ENCODE data around the gene USP37. TPM values are rescaled to one million over a fixed set of nuclear protein-coding genes. Genes with fewer than 3 reads are reported as not detected.
A peak's percentile ranks its signal among the peaks of the same experiment; 100 is the strongest.

USP37 gene
- total and polyA plus RNA-seq, 8 donors: 13.0 to 21.9 (median 19.3) TPM

DNA sequence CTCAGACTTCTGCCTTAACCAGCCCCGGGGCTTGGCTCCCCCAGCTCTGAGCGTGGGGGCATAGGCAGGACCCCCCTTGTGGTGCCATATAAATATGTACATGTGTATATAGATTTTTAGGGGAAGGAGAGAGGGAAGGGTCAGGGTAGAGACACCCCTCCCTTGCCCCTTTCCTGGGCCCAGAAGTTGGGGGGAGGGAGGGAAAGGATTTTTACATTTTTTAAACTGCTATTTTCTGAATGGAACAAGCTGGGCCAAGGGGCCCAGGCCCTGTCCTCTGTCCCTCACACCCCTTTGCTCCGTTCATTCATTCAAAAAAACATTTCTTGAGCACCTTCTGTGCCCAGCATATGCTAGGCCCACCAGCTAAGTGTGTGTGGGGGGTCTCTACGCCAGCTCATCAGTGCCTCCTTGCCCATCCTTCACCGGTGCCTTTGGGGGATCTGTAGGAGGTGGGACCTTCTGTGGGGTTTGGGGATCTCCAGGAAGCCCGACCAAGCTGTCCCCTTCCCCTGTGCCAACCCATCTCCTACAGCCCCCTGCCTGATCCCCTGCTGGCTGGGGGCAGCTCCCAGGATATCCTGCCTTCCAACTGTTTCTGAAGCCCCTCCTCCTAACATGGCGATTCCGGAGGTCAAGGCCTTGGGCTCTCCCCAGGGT is 162.9 kb downstream of the USP37 start:
- ATAC-seq: no peak
- Histone ChIP-seq H3K27me3 (no peaks in the 10 kb centered on the region), H3K36me3 (peaks cover 0 to 43% of the 10 kb centered on the region in 2 donors), H3K9me3 (no peaks in the 10 kb centered on the region), H3K4me3 (peak overlapping the region in 1 of 2 donors; percentile 41), H3K27ac (peak overlapping the region; percentile 82 to 93), H3K4me1 (peaks cover 32 to 72% of the 10 kb centered on the region in 2 donors)
- TF ChIP-seq CTCF (IDR thresholded peaks at IDR 0.05): no peak
- DNase-seq: no peak
- intact Hi-C loops (cut with DNase I): loop anchor here in 1 of 2 donors (5.0 kb wide), 1 partner anchor 62 kb away; no protein-coding TSS in a partner anchor

DNA sequence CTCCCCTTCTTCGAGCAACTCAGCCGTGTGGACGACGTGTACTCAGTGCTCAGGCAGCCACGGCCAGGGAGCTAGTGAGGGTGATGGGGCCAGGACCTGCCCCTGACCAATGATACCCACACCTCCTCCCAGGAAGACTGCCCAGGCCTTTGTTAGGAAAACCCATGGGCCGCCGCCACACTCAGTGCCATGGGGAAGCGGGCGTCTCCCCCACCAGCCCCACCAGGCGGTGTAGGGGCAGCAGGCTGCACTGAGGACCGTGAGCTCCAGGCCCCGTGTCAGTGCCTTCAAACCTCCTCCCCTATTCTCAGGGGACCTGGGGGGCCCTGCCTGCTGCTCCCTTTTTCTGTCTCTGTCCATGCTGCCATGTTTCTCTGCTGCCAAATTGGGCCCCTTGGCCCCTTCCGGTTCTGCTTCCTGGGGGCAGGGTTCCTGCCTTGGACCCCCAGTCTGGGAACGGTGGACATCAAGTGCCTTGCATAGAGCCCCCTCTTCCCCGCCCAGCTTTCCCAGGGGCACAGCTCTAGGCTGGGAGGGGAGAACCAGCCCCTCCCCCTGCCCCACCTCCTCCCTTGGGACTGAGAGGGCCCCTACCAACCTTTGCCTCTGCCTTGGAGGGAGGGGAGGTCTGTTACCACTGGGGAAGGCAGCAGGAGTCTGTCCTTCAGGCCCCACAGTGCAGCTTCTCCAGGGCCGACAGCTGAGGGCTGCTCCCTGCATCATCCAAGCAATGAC is 163.6 kb downstream of the USP37 start:
- intact Hi-C loops (cut with DNase I): loop anchor here in 1 of 2 donors (5.0 kb wide), 1 partner anchor 63 kb away; no protein-coding TSS in a partner anchor
- DNase-seq: no peak
- TF ChIP-seq CTCF (IDR thresholded peaks at IDR 0.05): no peak
- no peak for ATAC-seq
- Histone ChIP-seq H3K36me3 (peaks cover 0 to 43% of the 10 kb centered on the region in 2 donors), H3K27me3 (no peaks in the 10 kb centered on the region), H3K27ac (peak overlapping the region; percentile 33 to 93), H3K4me3 (no peak overlapping the region), H3K9me3 (no peaks in the 10 kb centered on the region), H3K4me1 (peaks cover 32 to 72% of the 10 kb centered on the region in 2 donors)

GRCh38 chr2:218403810-218404209 is 164.3 kb downstream of the USP37 start:
- DNase-seq: no peak
- intact Hi-C loops (cut with DNase I): no loop called here
- peaks cover 0 to 43% of the 10 kb centered on the region in 2 donors for H3K36me3 ChIP-seq
- no peak for ATAC-seq
- H3K27ac ChIP-seq: peak overlapping the region in 1 of 2 donors; percentile 93
- H3K27me3 ChIP-seq: no peaks in the 10 kb centered on the region
- no peak overlapping the region for H3K4me3 ChIP-seq
- no peak for TF ChIP-seq CTCF (IDR thresholded peaks at IDR 0.05)
- H3K4me1 ChIP-seq: peaks cover 32 to 74% of the 10 kb centered on the region in 2 donors
- no peaks in the 10 kb centered on the region for H3K9me3 ChIP-seq

GRCh38 chr2:218402911-218403411 is 165.2 kb downstream of the USP37 start:
- Histone ChIP-seq H3K36me3 (peaks cover 0 to 43% of the 10 kb centered on the region in 2 donors), H3K9me3 (no peaks in the 10 kb centered on the region), H3K27me3 (no peaks in the 10 kb centered on the region), H3K27ac (peak overlapping the region in 1 of 2 donors; percentile 99), H3K4me1 (peaks cover 32 to 78% of the 10 kb centered on the region in 2 donors), H3K4me3 (peak overlapping the region in 1 of 2 donors; percentile 98)
- no peak for ATAC-seq
- intact Hi-C loops (cut with DNase I): no loop called here
- no peak for TF ChIP-seq CTCF (IDR thresholded peaks at IDR 0.05)
- no peak for DNase-seq

DNA sequence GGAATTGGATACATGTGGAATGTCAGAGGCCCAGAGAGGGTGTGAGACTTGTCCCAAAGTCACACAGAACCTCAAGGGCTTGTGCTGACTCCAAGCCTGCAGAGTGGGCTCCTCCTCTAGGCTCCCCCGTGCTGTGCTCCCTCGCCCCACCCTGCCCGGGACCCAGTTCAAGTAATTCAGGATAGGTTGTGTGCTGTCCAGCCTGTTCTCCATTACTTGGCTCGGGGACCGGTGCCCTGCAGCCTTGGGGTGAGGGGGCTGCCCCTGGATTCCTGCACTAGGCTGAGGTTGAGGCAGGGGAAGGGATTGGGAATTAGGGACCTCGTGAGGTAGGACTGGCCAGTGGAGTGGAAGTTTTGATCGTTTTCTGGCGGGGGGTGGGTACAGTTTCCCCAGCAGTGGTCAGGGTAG is 165.7 kb downstream of the USP37 start:
- intact Hi-C loops (cut with DNase I): no loop called here
- TF ChIP-seq CTCF (IDR thresholded peaks at IDR 0.05): no peak
- no peaks in the 10 kb centered on the region for H3K9me3 ChIP-seq
- H3K27ac ChIP-seq: peak overlapping the region in 1 of 2 donors; percentile 99
- H3K4me1 ChIP-seq: peaks cover 34 to 78% of the 10 kb centered on the region in 2 donors
- peak overlapping the region in 1 of 2 donors; percentile 98 for H3K4me3 ChIP-seq
- ATAC-seq: no peak
- H3K27me3 ChIP-seq: no peaks in the 10 kb centered on the region
- H3K36me3 ChIP-seq: peaks cover 0 to 43% of the 10 kb centered on the region in 2 donors
- DNase-seq: no peak

All from left lung (tissue), 10 donors.